Stimulated activated CD4-positive, alpha-beta T cell treated with anti-CD3 and anti-CD28 coated beads, TNF-alpha, amount 100 ng/mL, for 1 hour (primary cell): Measurements from ENCODE around the gene GPC5.
"Not testable (repeated sequence)": the region's sequence is repeated elsewhere in the genome, so short reads cannot be mapped to it uniquely, and the experiment has no call there.

Experiments
- DNase-seq, 3 donors: peaks; one replicate each; pipeline ENCODE4 v3.0.0-alpha.2; 2020; ENCODE audit warnings: low read depth in 3 of 3, low spot score in 1 of 3

The GPC5 gene

DNA sequence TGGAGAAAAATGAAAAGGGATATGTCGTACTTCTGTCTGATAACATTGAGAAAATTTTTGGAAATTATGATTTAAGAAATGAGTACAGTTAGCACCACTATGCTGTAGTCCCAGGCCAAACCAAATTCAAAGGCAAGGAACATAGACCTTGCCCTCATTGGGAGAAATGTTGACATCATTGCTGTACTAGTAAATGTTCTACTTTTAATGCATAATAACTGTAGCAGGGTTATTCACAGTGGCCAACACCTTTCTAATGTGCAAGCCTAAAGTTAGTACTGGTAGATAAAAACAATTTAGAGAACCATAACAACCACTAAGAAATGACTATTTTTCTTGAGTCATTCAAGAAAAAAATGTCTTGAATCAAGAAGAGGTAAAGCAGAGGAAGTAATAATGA lies 1035.5 kb downstream of the GPC5 start:
- DNase-seq = no peak

DNA sequence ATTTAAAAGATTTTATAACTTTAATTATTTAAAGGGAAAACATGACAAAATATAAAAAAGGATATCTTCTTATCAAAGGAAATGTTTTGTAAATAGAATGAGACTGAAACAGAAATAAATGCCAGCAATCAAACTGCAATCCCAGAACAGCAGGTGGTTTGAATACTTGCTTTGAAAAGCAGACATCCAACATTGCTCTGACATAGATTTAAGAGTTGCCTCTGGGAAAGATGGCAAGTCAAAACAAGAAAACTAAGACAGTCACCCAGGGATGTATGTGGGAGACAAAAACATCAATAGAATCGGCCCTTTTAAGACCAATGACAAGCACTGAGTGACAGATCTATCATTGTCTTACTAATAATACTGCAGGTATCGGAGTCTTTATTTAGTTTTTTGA lies 1038.5 kb downstream of the GPC5 start:
- no peak for DNase-seq

DNA sequence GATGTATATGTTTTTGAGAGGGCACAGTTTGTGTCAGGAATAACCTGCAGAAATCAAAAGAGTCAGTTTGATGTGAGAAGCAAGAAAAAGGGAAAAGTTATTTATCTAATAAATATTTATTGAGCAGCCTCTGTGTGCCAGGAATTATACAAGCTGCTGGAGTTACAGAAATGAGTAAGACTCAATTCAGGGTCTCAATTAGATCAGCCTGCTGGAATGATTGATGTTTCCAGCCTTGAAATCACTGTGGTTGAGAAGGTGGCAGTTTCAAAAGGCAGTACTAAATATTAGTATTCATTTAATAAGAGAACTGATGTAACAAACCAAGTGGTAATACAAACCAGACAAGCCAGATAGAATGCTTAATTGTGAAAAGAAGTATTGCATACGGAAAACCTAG lies 1045.8 kb downstream of the GPC5 start:
- no peak for DNase-seq

DNA sequence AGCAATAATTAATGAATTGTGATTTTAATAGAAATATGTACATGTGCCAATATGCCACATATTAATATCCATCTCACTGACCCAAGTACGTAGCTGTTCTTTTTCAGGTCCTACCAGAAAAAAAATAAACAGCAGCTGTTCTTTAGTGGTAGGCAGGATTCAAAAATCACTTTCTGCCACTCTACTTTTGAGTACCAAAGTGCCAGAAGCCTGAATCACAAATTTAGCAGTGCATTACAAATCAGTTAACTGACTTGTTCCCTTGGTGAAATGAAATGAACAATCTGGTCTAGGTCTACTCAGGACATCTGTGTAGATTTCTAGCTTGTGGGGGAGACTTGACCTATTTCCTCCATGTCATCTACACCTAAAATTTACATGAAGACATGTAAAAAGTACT lies 1052.6 kb downstream of the GPC5 start:
- no peak for DNase-seq

DNA sequence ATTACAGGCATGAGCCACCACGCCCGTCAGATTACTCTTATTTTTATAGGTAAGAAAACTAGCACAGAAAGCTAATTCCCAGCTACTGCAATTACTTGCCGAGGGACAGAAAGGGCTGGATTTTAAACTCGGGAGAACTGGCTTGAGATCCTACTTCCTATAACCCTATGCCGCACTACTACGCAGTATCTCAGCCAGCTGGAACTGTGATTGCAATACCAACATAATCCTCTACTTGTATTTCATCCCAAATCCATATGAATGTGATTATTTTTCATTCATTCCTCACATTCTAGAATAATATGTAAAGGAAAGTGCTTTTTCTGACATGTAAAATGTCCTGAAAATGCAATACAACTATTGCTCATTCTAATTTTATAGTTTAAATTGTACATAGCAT lies 1054.4 kb downstream of the GPC5 start:
- no peak for DNase-seq

DNA sequence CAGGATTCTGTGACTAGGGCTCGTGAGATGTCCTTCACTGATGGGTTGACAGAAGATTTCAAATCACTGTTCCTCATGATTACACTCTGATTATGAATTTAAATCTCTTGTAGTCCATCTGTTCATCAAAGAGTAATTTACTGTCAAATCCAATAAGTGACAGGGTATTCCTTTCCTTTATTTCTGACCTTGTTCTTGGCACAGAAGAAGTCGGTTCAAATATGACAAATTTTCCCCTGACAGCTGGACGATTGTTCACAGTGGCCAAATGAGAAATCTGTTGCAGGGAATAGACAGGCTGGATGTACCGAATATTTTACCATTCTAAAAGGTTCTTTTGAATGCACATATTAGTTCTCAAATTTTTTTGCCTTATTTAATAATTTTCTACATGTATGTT lies 1060.9 kb downstream of the GPC5 start:
- no peak for DNase-seq

DNA sequence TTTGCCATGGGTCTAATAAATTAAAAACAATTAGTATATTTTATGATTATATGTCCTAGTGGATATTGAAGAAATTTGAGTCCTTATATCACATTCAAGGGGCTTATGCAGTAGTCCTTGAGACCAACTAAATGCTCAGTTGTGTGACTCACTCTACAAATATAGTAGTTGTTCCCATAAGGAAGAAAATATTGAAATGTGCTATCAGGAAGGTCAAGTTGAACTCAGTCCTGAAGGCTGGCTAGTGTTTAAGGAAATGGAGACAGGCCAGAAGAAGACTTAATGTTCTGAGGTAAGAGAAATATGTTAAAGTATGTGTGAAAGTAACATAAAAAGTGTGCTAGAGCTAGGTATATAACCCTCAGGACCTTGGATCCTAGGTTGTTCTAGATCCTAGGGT lies 1062.1 kb downstream of the GPC5 start:
- no peak for DNase-seq

DNA sequence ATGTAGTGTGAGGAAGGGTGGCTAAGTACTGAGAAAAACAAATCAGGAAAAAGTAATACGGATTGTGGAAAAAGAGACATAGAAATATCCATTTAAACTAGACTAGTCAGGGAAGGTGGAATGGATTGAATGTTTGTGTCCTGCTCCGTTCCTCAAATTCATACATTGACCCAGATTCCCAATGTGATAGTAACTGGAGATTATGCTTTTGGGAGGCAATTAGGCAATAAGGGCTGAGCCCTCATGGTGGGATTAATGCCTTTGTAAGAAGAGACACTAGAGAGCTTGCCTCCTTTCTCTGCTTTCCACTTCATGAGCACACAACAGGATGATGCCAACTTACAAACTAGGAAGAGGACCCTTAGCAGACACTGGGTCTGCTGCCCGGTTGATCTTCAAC lies 1063.0 kb downstream of the GPC5 start:
- no peak for DNase-seq

DNA sequence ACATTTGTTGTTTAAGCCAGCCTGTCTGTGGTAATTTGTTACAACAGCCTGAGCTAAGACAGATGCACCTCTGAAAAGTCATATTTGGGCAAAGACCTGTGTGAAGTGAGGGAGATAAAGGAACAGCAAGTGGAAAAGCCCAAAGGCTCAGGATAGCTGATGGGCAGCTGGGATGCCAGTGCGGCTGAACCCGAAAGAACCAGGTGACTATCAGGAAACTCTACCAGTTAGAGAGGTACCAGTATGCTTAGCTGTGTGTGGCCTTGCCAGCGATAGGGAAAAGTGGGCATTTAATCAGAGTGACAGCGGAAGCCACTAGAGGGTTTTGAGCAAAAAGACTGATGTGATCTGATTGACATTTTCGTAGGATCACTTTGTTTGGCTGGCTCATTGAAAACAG lies 1063.4 kb downstream of the GPC5 start:
- no peak for DNase-seq

DNA sequence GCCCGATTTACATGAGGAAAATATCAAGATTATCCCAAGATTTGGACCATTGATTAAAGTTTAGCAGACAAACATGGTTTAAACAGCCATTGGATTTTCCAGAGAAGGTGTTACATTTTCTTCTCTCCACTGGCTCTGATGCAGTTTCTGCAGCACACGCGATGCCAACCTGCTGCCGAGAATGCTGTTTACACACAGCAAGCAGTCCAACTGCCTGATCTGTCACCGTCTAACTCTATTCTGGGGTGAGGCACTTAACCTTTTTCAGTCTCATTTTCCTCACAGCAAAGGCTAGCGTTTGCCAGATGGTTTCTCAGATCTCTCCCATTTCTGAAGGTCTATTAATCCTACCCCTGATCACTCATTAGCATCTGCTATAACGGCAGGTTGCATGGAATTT lies 1064.7 kb downstream of the GPC5 start:
- no peak for DNase-seq

DNA sequence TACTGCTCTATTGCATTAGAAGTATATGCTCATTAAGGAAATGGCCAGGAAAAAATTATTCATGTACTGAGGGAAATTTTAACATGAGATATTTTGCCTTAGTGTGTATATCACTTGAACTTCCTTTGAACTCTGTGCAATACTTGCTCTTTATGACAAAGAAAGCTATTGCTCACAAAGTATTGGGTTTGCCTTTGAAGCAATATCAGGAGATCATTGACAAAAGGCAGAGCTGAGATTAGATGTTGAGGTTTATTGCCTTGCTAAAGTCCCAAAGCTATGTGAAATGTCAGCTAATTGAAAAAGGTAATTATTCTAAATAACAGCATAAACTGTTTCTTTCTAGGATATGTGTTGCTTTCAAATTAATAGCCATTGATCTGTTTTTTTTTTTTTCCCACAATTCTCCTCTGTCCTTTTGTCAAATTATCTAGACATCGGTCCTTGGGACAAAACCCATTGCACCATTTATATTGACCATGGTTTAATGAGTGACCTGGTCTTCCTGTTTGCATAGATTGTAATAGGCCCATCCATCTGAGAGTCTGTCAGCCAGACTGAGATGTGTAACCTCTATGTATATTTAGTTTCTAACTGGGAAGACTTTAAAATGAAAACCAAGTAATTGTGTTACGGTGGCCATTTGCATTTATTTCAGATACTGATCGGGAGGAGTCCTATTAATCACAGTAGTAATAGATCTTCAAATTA lies 1075.5 kb downstream of the GPC5 start:
- no peak for DNase-seq

DNA sequence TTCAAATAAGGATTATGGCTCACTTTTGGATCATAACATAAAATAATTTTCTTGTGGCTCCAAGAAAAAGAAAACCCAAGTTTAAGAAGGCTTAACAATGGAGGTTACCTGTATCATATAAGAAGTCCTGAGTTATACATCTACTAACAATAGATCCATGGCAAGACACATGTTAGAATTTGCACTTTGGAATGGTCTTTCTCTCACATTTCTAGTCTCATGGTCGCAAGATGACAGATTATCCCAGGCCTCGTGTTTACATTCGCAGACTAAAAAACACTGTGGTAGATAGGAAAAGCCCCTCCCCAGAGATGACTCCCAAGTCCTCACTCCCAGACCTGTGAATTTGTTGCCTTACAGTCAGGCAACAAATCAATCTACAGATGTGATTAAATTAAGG lies 1082.0 kb downstream of the GPC5 start:
- DNase-seq = no peak

DNA sequence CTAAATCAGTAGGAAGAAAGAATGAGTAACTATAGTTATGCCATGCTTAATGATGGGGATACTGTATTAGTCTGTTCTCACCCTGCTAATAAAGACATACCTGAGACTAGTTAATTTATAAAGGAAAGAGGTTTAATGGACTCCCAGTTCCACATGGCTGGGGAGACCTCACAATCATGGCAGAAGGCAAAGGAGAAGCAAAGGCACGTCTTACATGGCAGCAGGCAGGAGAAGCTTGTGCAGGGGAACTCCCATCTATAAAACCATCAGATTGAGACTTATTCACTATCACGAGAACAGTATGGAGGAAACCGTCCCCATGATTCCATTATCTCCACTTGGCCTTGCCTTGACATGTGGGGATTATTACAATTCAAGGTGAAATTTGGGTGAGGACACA lies 1084.4 kb downstream of the GPC5 start:
- not testable (repeated sequence) for DNase-seq

DNA sequence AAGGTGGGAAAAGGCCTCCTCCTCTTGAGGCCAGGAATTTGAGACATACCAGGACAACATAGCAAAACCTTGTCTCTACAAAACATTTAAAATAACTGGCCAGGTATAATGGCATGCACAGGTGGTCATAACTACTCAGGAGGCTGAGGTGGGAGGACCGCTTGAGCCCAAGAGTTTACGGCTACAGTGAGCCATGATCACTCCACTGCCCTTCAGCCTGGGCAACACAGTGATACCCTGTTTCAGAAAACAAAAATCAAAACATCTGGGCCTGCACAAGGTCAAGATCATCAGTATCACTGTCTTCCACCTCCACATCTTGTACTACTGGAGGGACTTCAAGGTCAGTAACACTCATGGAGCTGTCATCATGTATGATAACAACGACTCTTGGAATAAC lies 1085.5 kb downstream of the GPC5 start:
- DNase-seq = no peak

DNA sequence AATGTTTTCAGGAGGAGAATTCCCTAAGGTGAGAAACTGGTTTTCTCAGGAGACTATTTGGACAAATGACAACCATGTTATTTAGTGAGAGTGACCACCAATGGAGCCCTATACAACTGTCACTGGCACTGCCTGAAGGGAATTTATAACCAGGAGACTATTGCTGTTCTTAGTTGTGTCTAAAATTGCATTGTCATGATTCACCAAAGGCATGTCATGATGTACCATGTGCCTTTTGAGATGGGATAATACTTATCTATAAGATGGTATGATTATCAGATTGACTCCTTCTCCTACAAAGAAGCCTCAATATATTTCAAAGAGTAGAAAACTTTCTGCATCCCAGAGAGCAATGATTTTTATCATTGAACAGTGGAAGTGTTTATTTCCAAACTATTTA lies 1088.8 kb downstream of the GPC5 start:
- no peak for DNase-seq

DNA sequence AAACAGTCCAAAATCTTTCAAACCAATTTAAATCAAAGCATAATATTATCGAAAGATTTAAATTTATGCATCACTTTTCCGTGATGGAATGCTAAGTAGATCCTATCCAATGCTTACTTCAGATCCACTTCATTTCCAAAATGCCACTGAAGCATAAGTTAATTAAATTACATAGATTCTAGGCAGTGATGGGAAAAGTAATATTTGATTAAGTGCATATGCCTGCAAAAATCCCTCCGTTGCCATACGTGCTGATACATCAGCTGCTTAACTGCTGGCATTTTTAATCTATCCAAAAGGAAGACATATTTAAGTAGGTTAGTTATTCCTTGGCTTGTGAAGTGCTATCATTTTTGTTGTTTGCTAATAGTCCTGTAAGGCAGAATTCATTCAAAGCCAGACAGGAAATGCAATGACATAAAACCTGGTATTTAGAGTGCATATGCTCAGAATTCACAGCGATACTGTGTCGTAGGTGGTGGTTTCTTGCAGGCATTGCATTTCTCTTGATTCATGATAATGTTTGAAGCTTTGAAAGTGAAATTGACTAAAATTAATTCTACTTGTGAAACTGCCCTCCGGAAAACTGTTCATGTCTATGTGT lies 1089.9 kb downstream of the GPC5 start:
- DNase-seq = no peak

DNA sequence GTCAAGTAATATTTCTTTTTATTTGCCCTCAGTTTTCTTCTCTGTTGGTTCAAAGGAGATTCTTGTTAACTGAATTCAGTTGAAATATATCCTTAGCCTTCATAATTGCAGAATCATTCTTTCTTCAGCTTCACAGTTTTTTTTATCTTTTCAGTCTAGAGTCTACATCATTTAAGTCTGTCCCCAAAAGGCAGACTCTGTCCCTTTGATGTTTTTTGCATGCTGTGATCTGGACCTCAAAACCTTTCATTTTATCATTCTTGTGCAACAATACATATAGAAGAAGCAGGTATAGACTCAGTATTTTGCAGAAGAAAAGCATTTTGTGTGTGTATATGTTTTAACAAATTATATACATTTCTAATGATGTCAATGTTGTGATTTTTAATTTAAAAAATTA lies 1093.4 kb downstream of the GPC5 start:
- no peak for DNase-seq

DNA sequence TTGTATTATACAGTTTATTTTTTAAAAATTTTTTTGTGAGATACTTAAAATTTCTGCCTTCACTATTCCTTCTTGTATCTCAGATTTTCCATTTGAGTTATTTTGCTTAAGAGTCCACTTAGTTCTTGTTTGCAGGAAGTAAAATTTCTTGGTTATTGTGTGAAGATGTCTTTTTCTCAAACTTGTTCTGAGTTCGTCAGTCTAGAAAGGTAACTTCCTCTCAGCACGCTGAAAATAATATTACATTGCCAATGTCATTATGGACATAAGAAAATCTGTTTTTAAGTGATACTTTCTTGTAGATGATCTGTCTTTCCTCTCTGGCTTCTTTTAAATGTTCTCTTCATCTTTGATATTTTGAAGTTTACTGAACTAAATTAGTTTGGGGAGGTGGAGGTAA lies 1096.5 kb downstream of the GPC5 start:
- no peak for DNase-seq

DNA sequence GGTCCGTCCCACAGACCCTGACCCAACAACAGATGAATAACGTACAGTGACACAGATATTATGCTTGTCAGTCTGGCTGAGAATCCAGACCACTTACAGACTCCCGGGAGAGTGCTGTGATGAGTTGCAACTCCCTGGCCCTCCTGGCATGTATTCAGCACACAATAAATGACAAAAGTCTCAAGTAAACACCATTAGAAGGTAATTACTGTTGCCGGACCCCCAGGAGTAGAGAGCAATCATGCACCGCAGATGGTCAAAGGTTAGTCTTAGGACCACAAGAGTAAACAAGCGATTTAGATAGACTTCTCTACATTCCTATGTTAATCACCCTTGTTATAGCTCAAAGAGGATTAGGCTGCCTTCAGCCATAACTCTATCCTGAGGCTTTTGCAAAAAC lies 1101.8 kb downstream of the GPC5 start:
- DNase-seq = no peak

DNA sequence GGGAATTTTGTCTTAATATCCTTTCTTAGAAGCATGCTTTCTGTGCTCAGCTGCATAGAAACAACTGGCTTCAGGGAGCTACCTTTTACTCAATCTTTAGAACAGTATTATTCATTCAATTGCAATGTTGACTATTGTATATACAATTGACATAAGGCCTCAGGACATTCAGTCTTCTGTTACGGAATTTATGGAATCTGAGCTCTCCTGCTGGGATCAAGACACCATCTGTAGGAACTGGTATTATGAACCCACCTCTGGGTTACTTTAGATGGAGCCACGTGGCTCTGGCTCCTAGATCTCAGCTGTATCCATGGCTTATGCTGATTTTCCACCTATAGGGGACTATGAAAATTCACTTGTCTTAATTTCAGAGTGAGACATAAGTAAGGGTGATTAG lies 1112.0 kb downstream of the GPC5 start:
- DNase-seq = no peak

DNA sequence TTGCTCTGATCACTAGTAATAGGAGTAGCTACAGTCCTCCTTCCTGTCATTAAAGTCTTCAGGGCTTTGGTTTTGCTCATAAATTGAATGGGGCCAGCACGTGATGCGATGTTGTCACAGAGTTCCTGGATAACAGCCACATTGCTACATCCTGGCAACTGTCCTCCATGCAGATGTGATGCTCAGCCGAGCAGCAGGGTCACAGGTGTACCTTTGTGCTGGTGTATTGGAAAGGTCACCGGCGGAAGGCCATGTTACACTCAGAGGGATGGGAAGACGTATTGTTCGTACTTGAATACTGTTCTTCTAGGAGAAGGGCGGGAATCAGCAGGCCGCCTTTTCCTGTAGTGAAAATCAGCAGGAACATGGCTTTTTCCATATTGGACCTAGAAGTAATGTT lies 1114.4 kb downstream of the GPC5 start:
- DNase-seq = no peak

DNA sequence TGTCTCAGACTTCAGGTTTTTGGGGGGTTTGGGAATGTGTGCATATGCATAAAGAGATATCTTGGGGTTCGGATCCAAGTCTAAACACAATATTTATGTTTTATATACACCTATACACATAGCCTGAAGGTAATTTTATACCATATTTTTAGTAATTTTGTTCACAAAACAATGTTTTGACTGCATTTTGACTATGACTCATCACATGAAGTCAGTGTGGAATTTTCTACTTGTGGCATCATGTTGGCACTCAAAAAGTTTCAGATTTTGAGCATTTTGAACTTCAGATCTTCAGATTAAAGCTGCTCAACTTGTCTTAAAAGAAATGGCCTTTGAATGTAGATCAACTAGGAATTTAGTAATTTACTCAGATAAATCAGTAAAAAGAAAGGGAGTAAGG lies 1115.3 kb downstream of the GPC5 start:
- DNase-seq = no peak

DNA sequence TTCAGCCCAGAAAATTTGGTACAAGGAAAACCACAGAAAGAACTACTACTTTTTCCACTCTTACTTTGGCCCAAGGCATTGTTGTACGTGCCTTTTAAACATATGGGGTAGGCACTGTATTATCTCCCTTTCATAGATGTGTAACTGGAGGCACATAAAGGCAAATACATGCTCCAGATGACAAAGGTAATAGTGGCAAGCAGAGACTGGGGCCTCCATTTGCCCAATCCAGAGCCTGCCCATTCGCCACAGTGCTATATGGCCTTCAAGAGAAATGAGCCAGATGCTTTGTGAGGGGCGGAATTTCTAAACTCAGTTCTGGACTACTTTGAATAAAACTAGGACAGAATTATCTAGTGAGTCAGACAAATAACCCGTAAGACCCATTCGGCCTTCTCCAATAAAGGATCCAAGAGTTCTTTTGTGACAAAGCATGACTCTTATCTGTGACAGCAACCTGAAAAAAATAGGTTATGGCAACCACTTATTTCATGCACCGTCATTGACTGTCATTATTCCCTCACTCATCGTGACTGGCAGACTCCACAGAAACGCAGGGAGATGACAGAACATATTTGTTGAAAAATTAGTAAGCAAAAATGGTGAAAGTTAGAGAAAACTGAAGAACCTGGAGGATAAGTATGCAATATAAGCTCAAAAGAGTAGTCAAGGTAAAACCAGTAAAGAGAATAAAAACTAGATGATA lies 1116.2 kb downstream of the GPC5 start:
- DNase-seq = no peak
